Measurements from ENCODE around the gene CXXC5. TPM values are rescaled to one million over a fixed set of nuclear protein-coding genes. Genes with fewer than 3 reads are reported as not detected.

CXXC5 gene
- total and polyA plus RNA-seq, 9 of the 15 experiments (the other 6 are each of a cell fraction or from before 2014, with no cell fraction given): 1.9 to 123 (median 45.8) TPM

- TF ChIP-seq ZNF395 (CRISPR knock-in tag; IDR thresholded peaks at IDR 0.05) (no peak), EWSR1 (IDR thresholded peaks at IDR 0.05; ENCODE audit: borderline replicate concordance, low read depth, partially characterized antibody) (no peak), JUND (IDR thresholded peaks at IDR 0.05; ENCODE audit: borderline replicate concordance, low read depth, low read length) (no peak), JUND (tag; IDR thresholded peaks at IDR 0.05; ENCODE audit: borderline replicate concordance, low read depth, low read length) (no peak), FOXA3 (CRISPR knock-in tag; conservative IDR thresholded peaks at IDR 0.05 in 1 of 2, IDR thresholded peaks at IDR 0.05 in 1 of 2) (no peak), SRSF7 (optimal IDR thresholded peaks at IDR 0.05; ENCODE audit: low read depth, low read length) (no peak), NR2C1 (IDR thresholded peaks at IDR 0.05) (no peak), NR2C1 (tag; IDR thresholded peaks at IDR 0.05) (no peak), POLR2B (IDR thresholded peaks at IDR 0.05; ENCODE audit: low read depth, partially characterized antibody) (no peak), CTCFL (IDR thresholded peaks at IDR 0.05; ENCODE audit: borderline replicate concordance, insufficient read depth, low read depth, low read length, poor library complexity, severe bottlenecking) (no peak), TCF7L2 (IDR thresholded peaks at IDR 0.05; ENCODE audit: low read depth, low read length) (no peak), SIRT6 (IDR thresholded peaks at IDR 0.05; ENCODE audit: low read depth, low read length) (no peak), POLR2G (IDR thresholded peaks at IDR 0.05; ENCODE audit: low read depth, low read length) (peak; percentile 76), CHD1 (IDR thresholded peaks at IDR 0.05; ENCODE audit: low read length) (no peak), ZNF263 (CRISPR knock-in tag; IDR thresholded peaks at IDR 0.05; ENCODE audit: borderline replicate concordance) (no peak), GATA2 (CRISPR knock-in tag; IDR thresholded peaks at IDR 0.05) (no peak), FOXK2 (conservative IDR thresholded peaks at IDR 0.05 in 1 of 2, IDR thresholded peaks at IDR 0.05 in 1 of 2; ENCODE audit: low read depth in 2 of 2) (no peak), SREBF1 (IDR thresholded peaks at IDR 0.05; ENCODE audit: borderline replicate concordance, low read depth, low read length) (no peak), ZNF277 (CRISPR knock-in tag; IDR thresholded peaks at IDR 0.05; ENCODE audit: borderline replicate concordance) (no peak), ZFP1 (CRISPR knock-in tag; IDR thresholded peaks at IDR 0.05) (no peak), POLR2AphosphoS2 (IDR thresholded peaks at IDR 0.05; ENCODE audit: low read length) (0 out of 2 replicates have a peak, but pooled peaks have one; percentile 11), SLC30A9 (CRISPR knock-in tag; IDR thresholded peaks at IDR 0.05) (no peak)
Measured at GRCh38 chr5:139684881-139685749, 37.0 kb downstream of the CXXC5 start (continued).

All from K562 (cell line).